ENCODE results near the gene ANKRD29. TPM values are rescaled to one million over a fixed set of nuclear protein-coding genes. Genes with fewer than 3 reads are reported as not detected.
"Not testable (repeated sequence)": the region's sequence is repeated elsewhere in the genome, so short reads cannot be mapped to it uniquely, and the experiment has no call there.

The ANKRD29 gene
- total and polyA plus RNA-seq, 7 donors, result 2.5 to 31.0 (median 4.2) TPM

DNA sequence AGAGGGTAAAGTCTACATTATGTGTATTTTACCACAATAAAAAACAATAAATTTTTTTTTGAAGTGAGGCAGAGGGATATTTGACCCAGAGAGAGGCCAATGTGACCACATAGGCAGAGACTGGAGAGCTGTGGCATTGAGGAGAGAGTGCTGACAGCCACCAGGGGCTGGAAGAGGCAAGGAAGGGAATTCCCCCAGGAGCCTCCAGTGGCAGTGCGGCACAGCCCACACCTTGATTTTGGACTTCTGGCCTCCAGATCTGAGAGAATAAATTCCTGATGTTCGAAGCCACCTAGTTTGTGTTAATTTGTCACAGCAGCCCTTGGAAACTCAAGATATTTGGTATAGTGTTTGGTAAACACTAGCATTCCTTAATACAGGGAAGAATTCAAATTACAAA, 22.7 kb downstream of the ANKRD29 start:
- H3K27me3 ChIP-seq, result no peaks in the 10 kb centered on the region
- WGBS, 2 donors, result 18 to 72% methylated on average over 2 of the region's 2 CpGs
- intact Hi-C loops (cut with DNase I), result no loop called here
- TF ChIP-seq, protein P1, sequence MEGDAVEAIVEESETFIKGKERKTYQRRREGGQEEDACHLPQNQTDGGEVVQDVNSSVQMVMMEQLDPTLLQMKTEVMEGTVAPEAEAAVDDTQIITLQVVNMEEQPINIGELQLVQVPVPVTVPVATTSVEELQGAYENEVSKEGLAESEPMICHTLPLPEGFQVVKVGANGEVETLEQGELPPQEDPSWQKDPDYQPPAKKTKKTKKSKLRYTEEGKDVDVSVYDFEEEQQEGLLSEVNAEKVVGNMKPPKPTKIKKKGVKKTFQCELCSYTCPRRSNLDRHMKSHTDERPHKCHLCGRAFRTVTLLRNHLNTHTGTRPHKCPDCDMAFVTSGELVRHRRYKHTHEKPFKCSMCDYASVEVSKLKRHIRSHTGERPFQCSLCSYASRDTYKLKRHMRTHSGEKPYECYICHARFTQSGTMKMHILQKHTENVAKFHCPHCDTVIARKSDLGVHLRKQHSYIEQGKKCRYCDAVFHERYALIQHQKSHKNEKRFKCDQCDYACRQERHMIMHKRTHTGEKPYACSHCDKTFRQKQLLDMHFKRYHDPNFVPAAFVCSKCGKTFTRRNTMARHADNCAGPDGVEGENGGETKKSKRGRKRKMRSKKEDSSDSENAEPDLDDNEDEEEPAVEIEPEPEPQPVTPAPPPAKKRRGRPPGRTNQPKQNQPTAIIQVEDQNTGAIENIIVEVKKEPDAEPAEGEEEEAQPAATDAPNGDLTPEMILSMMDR (IDR thresholded peaks at IDR 0.05), result no peak
- TF ChIP-seq EP300 (IDR thresholded peaks at IDR 0.05) (no peak), POLR2AphosphoS5 (IDR thresholded peaks at IDR 0.05) (no peak), POLR2A (IDR thresholded peaks at IDR 0.05) (no peak)
- H3K9me3 ChIP-seq, result no peaks in the 10 kb centered on the region
- DNase-seq, result no peak
- H3K4me3 ChIP-seq, result no peak overlapping the region
- no peaks in the 10 kb centered on the region for H3K36me3 ChIP-seq
- no peak overlapping the region for H3K27ac ChIP-seq
- H3K4me1 ChIP-seq, result no peaks in the 10 kb centered on the region

DNA sequence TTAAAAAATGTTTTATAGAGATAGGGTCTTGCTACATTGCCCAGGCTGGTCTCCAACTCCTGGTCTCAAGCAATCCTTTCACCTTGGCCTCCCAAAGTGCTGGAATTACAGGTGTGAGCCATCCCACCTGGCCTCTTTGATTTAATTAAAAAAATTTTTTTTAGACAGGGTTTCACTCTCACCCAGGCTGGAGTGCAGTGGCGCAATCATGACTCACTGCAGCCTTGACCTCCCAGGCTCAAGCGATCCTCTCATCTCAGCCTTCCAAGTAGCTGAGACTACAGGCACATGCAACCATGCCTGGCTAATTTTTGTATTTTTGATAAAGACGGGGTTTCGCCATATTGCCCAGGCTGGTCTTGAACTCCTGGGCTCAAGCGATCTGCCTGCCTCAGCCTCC, 26.3 kb downstream of the ANKRD29 start:
- intact Hi-C loops (cut with DNase I), result not testable (repeated sequence)

DNA sequence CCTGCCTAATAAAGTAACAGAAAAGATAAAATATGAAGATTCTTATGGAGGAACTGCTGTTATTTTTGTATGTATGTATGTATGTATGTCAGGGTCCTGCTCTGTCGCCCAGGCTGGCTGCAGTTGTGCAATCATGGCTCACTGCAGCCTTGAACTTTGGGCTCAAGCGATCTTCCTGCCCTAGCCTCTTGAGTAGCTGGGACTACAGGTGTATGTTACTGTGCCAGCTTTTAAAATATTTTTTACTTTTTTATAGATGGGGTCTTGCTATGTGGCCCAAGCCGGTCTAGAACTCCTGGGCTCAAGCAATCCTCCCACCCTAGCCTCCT, 26.7 kb downstream of the ANKRD29 start:
- Histone ChIP-seq H3K36me3 (no peaks in the 10 kb centered on the region), H3K4me3 (no peak overlapping the region), H3K4me1 (no peaks in the 10 kb centered on the region), H3K27ac (no peak overlapping the region), H3K27me3 (no peaks in the 10 kb centered on the region), H3K9me3 (no peaks in the 10 kb centered on the region)
- intact Hi-C loops (cut with DNase I), result no loop called here
- DNase-seq, result no peak
- TF ChIP-seq, protein P1 (IDR thresholded peaks at IDR 0.05), result no peak
- TF ChIP-seq POLR2AphosphoS5 (IDR thresholded peaks at IDR 0.05) (no peak), EP300 (IDR thresholded peaks at IDR 0.05) (no peak), POLR2A (IDR thresholded peaks at IDR 0.05) (no peak)
- 89 to 94% methylated on average over 3 of the region's 3 CpGs for WGBS, 2 donors

More for the DNA sequence above, 26.3 kb downstream of the ANKRD29 start:
- H3K4me1 ChIP-seq, H3K27ac ChIP-seq, DNase-seq, H3K9me3 ChIP-seq, H3K36me3 ChIP-seq, H3K27me3 ChIP-seq, H3K4me3 ChIP-seq: not testable (repeated sequence)
- WGBS, 2 donors, result 95 to 98% methylated on average over 5 of the region's 5 CpGs

DNA sequence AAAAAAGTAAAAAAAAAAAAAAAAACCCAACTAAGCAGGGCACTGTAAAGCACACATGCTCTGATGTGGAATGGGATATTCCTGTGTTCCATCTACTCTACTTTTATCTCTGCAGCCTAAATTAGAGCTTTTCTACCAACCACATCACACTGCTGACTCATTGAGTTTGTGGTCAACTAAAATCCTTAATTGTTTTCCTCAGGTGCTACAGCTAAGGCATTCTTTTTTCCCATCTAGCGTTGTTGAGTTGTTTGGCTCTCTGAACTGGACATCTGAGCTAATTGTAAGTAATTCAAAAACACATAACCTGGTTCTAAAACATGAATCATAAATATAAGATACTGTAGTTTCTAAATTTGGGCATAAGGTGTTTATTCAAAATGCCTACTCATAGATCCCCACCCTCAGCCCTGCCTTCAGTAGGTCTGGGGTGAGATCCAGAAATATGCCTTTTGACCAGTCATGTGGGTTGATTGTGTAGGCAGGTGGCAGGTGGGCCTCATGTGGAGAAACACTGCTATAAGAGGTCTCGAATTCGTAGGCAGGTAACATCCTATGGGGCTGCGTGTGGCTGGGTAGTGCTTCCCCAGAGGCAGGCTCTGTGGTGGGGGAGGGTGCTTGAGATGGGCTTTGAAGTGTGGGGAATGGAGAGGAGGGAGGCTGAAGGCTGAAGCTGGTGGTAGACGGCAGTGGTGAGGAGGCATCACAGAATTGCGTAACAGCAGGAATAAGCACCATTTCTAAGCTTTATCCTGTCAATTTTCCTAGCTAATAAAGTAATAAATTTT, 27.2 kb downstream of the ANKRD29 start:
- TF ChIP-seq EP300 (IDR thresholded peaks at IDR 0.05) (no peak), POLR2A (IDR thresholded peaks at IDR 0.05) (no peak), POLR2AphosphoS5 (IDR thresholded peaks at IDR 0.05) (no peak)
- TF ChIP-seq, protein P1 (IDR thresholded peaks at IDR 0.05), result no peak
- no peaks in the 10 kb centered on the region for H3K4me1 ChIP-seq
- H3K4me3 ChIP-seq, result no peak overlapping the region
- H3K27me3 ChIP-seq, result no peaks in the 10 kb centered on the region
- H3K27ac ChIP-seq, result no peak overlapping the region
- DNase-seq, result no peak
- intact Hi-C loops (cut with DNase I), result no loop called here
- no peaks in the 10 kb centered on the region for H3K36me3 ChIP-seq
- WGBS, 2 donors, result 79 to 87% methylated on average over 6 of the region's 6 CpGs
- no peaks in the 10 kb centered on the region for H3K9me3 ChIP-seq

DNA sequence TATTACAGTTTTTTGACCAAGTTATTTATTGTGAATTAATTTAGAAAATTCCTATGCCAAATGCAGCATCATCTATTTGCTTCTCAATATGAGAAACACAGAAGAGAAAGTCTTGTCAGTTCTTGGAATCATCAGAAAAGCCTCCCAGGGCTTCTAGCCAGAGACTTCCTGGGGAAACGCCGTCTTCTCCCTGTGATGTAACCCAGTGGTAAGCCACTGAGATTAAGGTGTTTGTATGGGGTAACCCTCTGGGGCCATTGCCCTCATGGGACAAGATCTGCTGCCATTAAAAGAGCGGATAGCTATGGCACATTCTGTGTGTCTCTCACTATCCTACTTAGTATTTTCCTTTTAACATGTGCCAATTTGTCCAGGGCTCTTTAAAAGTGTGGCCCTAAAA, 28.0 kb downstream of the ANKRD29 start:
- Histone ChIP-seq H3K36me3 (no peaks in the 10 kb centered on the region), H3K4me3 (no peak overlapping the region), H3K27ac (no peak overlapping the region), H3K9me3 (no peaks in the 10 kb centered on the region), H3K27me3 (no peaks in the 10 kb centered on the region), H3K4me1 (no peaks in the 10 kb centered on the region)
- 57 to 83% methylated on average over 3 of the region's 3 CpGs for WGBS, 2 donors
- TF ChIP-seq EP300 (IDR thresholded peaks at IDR 0.05), result no peak
- TF ChIP-seq POLR2AphosphoS5 (IDR thresholded peaks at IDR 0.05), result no peak
- no peak for TF ChIP-seq POLR2A (IDR thresholded peaks at IDR 0.05)
- TF ChIP-seq, protein P1 (IDR thresholded peaks at IDR 0.05), result no peak
- intact Hi-C loops (cut with DNase I), result no loop called here
- no peak for DNase-seq

All from sigmoid colon (tissue), 7 donors.